WTC11 (cell line): ENCODE results near the gene SLC8A1.

ENCODE experiments used
- CREB1 ChIP-seq: sonication (generic); formaldehyde crosslinking; IDR thresholded peaks from 2 replicates; pipeline ENCODE4 v1.8.0; 2023; ENCODE audit warnings: mild to moderate bottlenecking, missing genetic modification reagents
- ZNF121 ChIP-seq: sonication (generic); formaldehyde crosslinking; IDR thresholded peaks from 2 replicates; pipeline ENCODE4 v1.8.0; 2023; ENCODE audit warnings: missing genetic modification reagents

DNA sequence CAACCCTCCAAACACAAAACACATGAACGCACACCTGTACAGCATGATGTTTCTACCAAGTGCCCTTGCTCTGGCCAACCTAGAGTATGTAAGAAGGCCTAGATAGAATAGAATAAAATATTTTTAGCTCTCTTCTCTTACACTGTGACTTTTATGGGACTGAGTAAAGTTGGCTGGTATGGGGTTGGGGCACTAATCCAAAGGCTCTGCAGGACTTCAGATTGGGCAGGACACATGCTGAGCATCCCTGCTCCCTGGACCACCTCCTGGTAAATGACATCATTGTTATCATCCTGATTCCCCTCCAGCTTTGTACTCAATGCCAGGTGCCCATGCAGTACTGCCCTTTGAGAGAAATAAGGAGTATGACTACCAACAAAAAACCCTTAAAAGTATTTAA is 322.2 kb downstream of the SLC8A1 start:
- TF ChIP-seq ZNF121 (CRISPR knock-in tag) (no peak), CREB1 (CRISPR knock-in tag) (no peak)
